Subcutaneous adipose tissue (tissue), 4 donors: ENCODE measurements around the gene RAP1GAP2. TPM values are rescaled to one million over a fixed set of nuclear protein-coding genes. Genes with fewer than 3 reads are reported as not detected.

Experiments
- CTCF ChIP-seq: fragments of 450-650 bp; IDR thresholded peaks from one replicate; pipeline ENCODE4 v1.5.1; 2016; ENCODE audit warnings: low read depth, mild to moderate bottlenecking, control low read depth, antibody characterized with exemption, moderate library complexity
- total RNA-seq, 4 donors: library from RNA; depleted of rRNA; stranded (reverse); fragments of >200 nt; gene quantifications; one replicate each; pipeline ENCODE4 v1.1.0, GENCODE V29; 2016

The RAP1GAP2 gene
- total RNA-seq, 4 donors from 2014 or later: 1.9 to 6.1 (median 3.4) TPM

GRCh38 chr17:2851615-2852014 is 55.4 kb downstream of the RAP1GAP2 start:
- no peak for TF ChIP-seq CTCF

GRCh38 chr17:2852221-2852620 is 56.0 kb downstream of the RAP1GAP2 start:
- no peak for TF ChIP-seq CTCF

GRCh38 chr17:2852729-2853282 is 56.6 kb downstream of the RAP1GAP2 start:
- no peak for TF ChIP-seq CTCF

GRCh38 chr17:2853283-2854142 is 57.3 kb downstream of the RAP1GAP2 start:
- no peak for TF ChIP-seq CTCF

GRCh38 chr17:2854143-2855055 is 58.2 kb downstream of the RAP1GAP2 start:
- TF ChIP-seq CTCF: no peak

GRCh38 chr17:2855063-2855600 is 58.9 kb downstream of the RAP1GAP2 start:
- TF ChIP-seq CTCF: no peak
